Mononuclear cell (primary cell): Measurements from ENCODE around the gene SLFN12L. TPM values are rescaled to one million over a fixed set of nuclear protein-coding genes. Genes with fewer than 3 reads are reported as not detected.

Experiments
- H3K27me3 ChIP-seq: 2 replicates; pipeline ENCODE4 v1.6.0; 2011; ENCODE audit warnings: low read length, control low read depth; ENCODE audit not compliant: insufficient read depth
- H3K4me1 ChIP-seq: 2 replicates; pipeline ENCODE4 v1.5.1; 2011; ENCODE audit warnings: mild to moderate bottlenecking, low read length, control low read depth; ENCODE audit not compliant: insufficient read depth
- H3K4me3 ChIP-seq: 2 replicates; pipeline ENCODE4 v1.5.1; 2011; ENCODE audit warnings: mild to moderate bottlenecking, low read length, moderate library complexity
- H3K9me3 ChIP-seq: 2 replicates; pipeline ENCODE4 v1.5.1; 2011; ENCODE audit warnings: low read depth, mild to moderate bottlenecking, control low read depth, low read length
- total RNA-seq: library from RNA; depleted of rRNA; stranded (reverse); fragments of >200 nt; gene quantifications from one replicate; pipeline ENCODE4 v1.2.3, GENCODE V29; 2012

The SLFN12L gene
- total RNA-seq, 1 donor, result 53.3 TPM

- Histone ChIP-seq H3K4me3 (peak within 1 kb of the TSS; percentile 51), H3K4me1 (peaks cover 22% of the 10 kb centered on the region), H3K27me3 (no peaks in the 10 kb centered on the region), H3K9me3 (no peaks in the 10 kb centered on the region)
Observed at GRCh38 chr17:35448214-35448898, 89.1 kb downstream of the SLFN12L start, which contains the start of gene SLFN13. Gene SLFN13 (minus strand): TSS chr17:35448766. CDS start chr17:35445680, 3,086 bp downstream.

GRCh38 chr17:35447499-35447898 lies 90.0 kb downstream of the SLFN12L start:
- Histone ChIP-seq H3K4me3 (peak overlapping the region; percentile 51), H3K27me3 (no peaks in the 10 kb centered on the region), H3K9me3 (no peaks in the 10 kb centered on the region), H3K4me1 (peaks cover 22% of the 10 kb centered on the region)

- H3K9me3 ChIP-seq, result no peaks in the 10 kb centered on the region
- peaks cover 7% of the 10 kb centered on the region for H3K4me1 ChIP-seq
- H3K4me3 ChIP-seq, result no peak overlapping the region
- H3K27me3 ChIP-seq, result no peaks in the 10 kb centered on the region
Observed at GRCh38 chr17:35438433-35438832, 99.0 kb downstream of the SLFN12L start.

GRCh38 chr17:35433075-35433894 lies 104.2 kb downstream of the SLFN12L start:
- Histone ChIP-seq H3K4me1 (peaks cover 32% of the 10 kb centered on the region), H3K27me3 (no peaks in the 10 kb centered on the region), H3K4me3 (peak overlapping the region; percentile 97), H3K9me3 (no peaks in the 10 kb centered on the region)

GRCh38 chr17:35432176-35433074 lies 105.1 kb downstream of the SLFN12L start, which contains the start of gene SLFN12:
Gene SLFN12 (minus strand): TSS chr17:35432500. CDS start chr17:35423028, 9,472 bp downstream.
- peaks cover 34% of the 10 kb centered on the region for H3K4me1 ChIP-seq
- H3K4me3 ChIP-seq, result peak within 1 kb of the TSS; percentile 97
- H3K27me3 ChIP-seq, result no peaks in the 10 kb centered on the region
- H3K9me3 ChIP-seq, result no peaks in the 10 kb centered on the region

- Histone ChIP-seq H3K4me3 (no peak overlapping the region), H3K9me3 (no peaks in the 10 kb centered on the region), H3K4me1 (peaks cover 34% of the 10 kb centered on the region), H3K27me3 (no peaks in the 10 kb centered on the region)
Observed at GRCh38 chr17:35429702-35430101, 107.8 kb downstream of the SLFN12L start.

- no peak overlapping the region for H3K4me3 ChIP-seq
- H3K27me3 ChIP-seq, result no peaks in the 10 kb centered on the region
- H3K9me3 ChIP-seq, result no peaks in the 10 kb centered on the region
- peaks cover 25% of the 10 kb centered on the region for H3K4me1 ChIP-seq
Observed at GRCh38 chr17:35428229-35428628, 109.2 kb downstream of the SLFN12L start.

GRCh38 chr17:35423761-35424160 lies 113.7 kb downstream of the SLFN12L start:
- no peak overlapping the region for H3K4me3 ChIP-seq
- H3K27me3 ChIP-seq, result no peaks in the 10 kb centered on the region
- H3K4me1 ChIP-seq, result peaks cover 7% of the 10 kb centered on the region
- no peaks in the 10 kb centered on the region for H3K9me3 ChIP-seq

Other genes starting within 250 kb of the SLFN12L start
- gene SLFN11, start 164.1 kb downstream of the SLFN12L start, total RNA-seq, result 20.7 TPM
- 5.9 TPM for gene SLFN12, start 105.2 kb downstream of the SLFN12L start, total RNA-seq
- 15.1 TPM for gene SLFN13, start 88.9 kb downstream of the SLFN12L start, total RNA-seq
- 3.8 TPM for gene SLFN14, start 23.1 kb upstream of the SLFN12L start, total RNA-seq
- 3.1 TPM for gene PEX12, start 40.9 kb upstream of the SLFN12L start, total RNA-seq
- gene AP2B1, start 49.6 kb upstream of the SLFN12L start, total RNA-seq, result 42.8 TPM
- gene RASL10B, start 194.0 kb upstream of the SLFN12L start, total RNA-seq, result 0.10 TPM
- under 0.01 TPM for gene GAS2L2, start 215.6 kb upstream of the SLFN12L start, total RNA-seq
- not detected for gene C17orf50, start 223.2 kb upstream of the SLFN12L start, total RNA-seq